ENCODE data around the gene CASZ1.

DNA sequence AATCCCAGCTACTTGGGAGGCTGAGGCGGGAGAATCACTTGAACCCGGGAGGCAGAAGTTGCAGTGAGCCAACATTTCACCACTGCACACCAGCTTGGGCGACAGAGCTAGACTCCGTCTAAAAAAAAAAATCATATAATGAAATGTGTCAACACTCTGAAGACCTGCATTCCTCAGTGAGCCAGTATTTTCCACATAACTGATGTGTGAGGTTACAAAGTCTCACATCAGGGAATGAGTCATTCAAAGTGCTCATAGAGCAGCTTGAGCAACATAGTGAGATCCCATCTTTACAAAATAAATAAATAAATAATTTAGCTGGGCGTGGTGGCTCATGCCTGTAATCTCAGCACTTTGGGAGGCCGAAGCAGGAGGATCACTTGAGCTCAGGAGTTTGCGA lies 65.5 kb downstream of the CASZ1 start:
- TF ChIP-seq, protein P1, sequence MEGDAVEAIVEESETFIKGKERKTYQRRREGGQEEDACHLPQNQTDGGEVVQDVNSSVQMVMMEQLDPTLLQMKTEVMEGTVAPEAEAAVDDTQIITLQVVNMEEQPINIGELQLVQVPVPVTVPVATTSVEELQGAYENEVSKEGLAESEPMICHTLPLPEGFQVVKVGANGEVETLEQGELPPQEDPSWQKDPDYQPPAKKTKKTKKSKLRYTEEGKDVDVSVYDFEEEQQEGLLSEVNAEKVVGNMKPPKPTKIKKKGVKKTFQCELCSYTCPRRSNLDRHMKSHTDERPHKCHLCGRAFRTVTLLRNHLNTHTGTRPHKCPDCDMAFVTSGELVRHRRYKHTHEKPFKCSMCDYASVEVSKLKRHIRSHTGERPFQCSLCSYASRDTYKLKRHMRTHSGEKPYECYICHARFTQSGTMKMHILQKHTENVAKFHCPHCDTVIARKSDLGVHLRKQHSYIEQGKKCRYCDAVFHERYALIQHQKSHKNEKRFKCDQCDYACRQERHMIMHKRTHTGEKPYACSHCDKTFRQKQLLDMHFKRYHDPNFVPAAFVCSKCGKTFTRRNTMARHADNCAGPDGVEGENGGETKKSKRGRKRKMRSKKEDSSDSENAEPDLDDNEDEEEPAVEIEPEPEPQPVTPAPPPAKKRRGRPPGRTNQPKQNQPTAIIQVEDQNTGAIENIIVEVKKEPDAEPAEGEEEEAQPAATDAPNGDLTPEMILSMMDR (IDR thresholded peaks at IDR 0.05 in 8 of 11, conservative IDR thresholded peaks at IDR 0.05 in 3 of 11) = no peak
- TF ChIP-seq POLR2AphosphoS5 (IDR thresholded peaks at IDR 0.05) = no peak

All from spleen (tissue), 7 donors.